ENCODE measurements around the gene CALCOCO1.

GRCh38 chr12:53676656-53677015 lies 50.6 kb downstream of the CALCOCO1 start:
- TF ChIP-seq ZNF274 (IDR thresholded peaks at IDR 0.05; ENCODE audit: low read depth, low read length) (no peak), YY1 (IDR thresholded peaks at IDR 0.05; ENCODE audit: insufficient read depth, insufficient read length) (no peak)
